GM10248 (cell line): Measurements from ENCODE around the gene PCAT6.
"Not testable (repeated sequence)": the region's sequence is repeated elsewhere in the genome, so short reads cannot be mapped to it uniquely, and the experiment has no call there.

Experiments used
- CTCF ChIA-PET: fragments of 300-600 bp; sonication (Branson Sonifier 250); formaldehyde crosslinking; extraction: SDS; loops from one replicate; lab custom pipeline; 2021; ENCODE audit warnings: antibody characterized with exemption; lab: Yijun Ruan, JAX
- POLR2A ChIA-PET: fragments of 350-650 bp; sonication (Branson Sonifier 250); formaldehyde crosslinking; extraction: SDS; loops from one replicate; lab custom pipeline; 2020; ENCODE audit warnings: antibody characterized with exemption; lab: Yijun Ruan, JAX
- DNase-seq: peaks from one replicate; pipeline ENCODE4 v3.0.0; 2012; ENCODE audit errors: extremely low spot score
- CTCF ChIP-seq: IDR thresholded peaks from 2 replicates; pipeline ENCODE4 v1.5.1; 2012; ENCODE audit warnings: mild to moderate bottlenecking, low read depth; ENCODE audit errors: extremely low read depth, missing control alignments, control extremely low read depth

The PCAT6 gene

GRCh38 chr1:202788800-202789199, 22.0 kb upstream of the PCAT6 start:
- TF ChIP-seq CTCF, result no peak
- CTCF ChIA-PET, result interaction anchor here (1.5 to 2.2 kb wide), 2 partner anchors 7 to 12 kb away, joined by 3 to 7 read pairs; no protein-coding TSS in a partner anchor
- POLR2A ChIA-PET, result no interaction called here
- no peak for DNase-seq

GRCh38 chr1:202791077-202791747, 19.5 kb upstream of the PCAT6 start:
- ChIA-PET POLR2A (no interaction called here), CTCF (interaction anchor here (1.1 to 3.2 kb wide), 4 partner anchors 9 to 61 kb away, joined by 3 to 16 read pairs (median 9); no protein-coding TSS in a partner anchor)
- no peak for DNase-seq
- TF ChIP-seq CTCF, result no peak

GRCh38 chr1:202794051-202794740, 16.6 kb upstream of the PCAT6 start:
- CTCF ChIA-PET, result interaction anchor here (0.8 kb wide), 1 partner anchor 16 kb away, joined by 3 read pairs; no protein-coding TSS in a partner anchor
- POLR2A ChIA-PET, result no interaction called here
- TF ChIP-seq CTCF, result no peak
- no peak for DNase-seq

GRCh38 chr1:202794931-202795330, 15.8 kb upstream of the PCAT6 start:
- DNase-seq, POLR2A ChIA-PET: not testable (repeated sequence)
- CTCF ChIA-PET, result interaction anchor here (2.2 kb wide), 1 partner anchor 14 kb away, joined by 12 read pairs; no protein-coding TSS in a partner anchor

- no peak for TF ChIP-seq CTCF
- ChIA-PET CTCF (interaction anchor here (1.3 to 2.2 kb wide), 3 partner anchors 9 to 16 kb away, joined by 4 to 12 read pairs (median 7); no protein-coding TSS in a partner anchor), POLR2A (interaction anchor here (0.9 to 1.0 kb wide), 2 partner anchors 12 to 19 kb away, joined by 3 read pairs; partner anchors contain the start of gene KDM5B)
- DNase-seq, result no peak
These were observed 14.1 kb upstream of the PCAT6 start for GRCh38 chr1:202796670-202797069.

- CTCF ChIA-PET, result interaction anchor here (0.6 to 1.0 kb wide), 2 partner anchors 16 to 608 kb away, joined by 3 read pairs; no protein-coding TSS in a partner anchor
- TF ChIP-seq CTCF, result no peak
- POLR2A ChIA-PET, result no interaction called here
- no peak for DNase-seq
These were observed 12.5 kb upstream of the PCAT6 start for GRCh38 chr1:202798260-202798659.
